HuH-7 (cell line): ENCODE results near the gene PPP1CC.
"Not testable (repeated sequence)": the region's sequence is repeated elsewhere in the genome, so short reads cannot be mapped to it uniquely, and the experiment has no call there.

Source experiments
- DNase-seq: peaks from one replicate; pipeline ENCODE4 v3.0.0; 2011; ENCODE audit warnings: low spot score

PPP1CC gene

GRCh38 chr12:110725267-110725666 is 17.4 kb downstream of the PPP1CC start:
- no peak for DNase-seq

- DNase-seq: not testable (repeated sequence)
These were observed 19.8 kb downstream of the PPP1CC start for GRCh38 chr12:110722892-110723291.

- no peak for DNase-seq
These were observed 21.1 kb downstream of the PPP1CC start for GRCh38 chr12:110721570-110721969.

GRCh38 chr12:110720516-110720915 is 22.2 kb downstream of the PPP1CC start:
- no peak for DNase-seq

- DNase-seq: no peak
These were observed 24.3 kb downstream of the PPP1CC start for GRCh38 chr12:110718222-110718908.

GRCh38 chr12:110717037-110717436 is 25.7 kb downstream of the PPP1CC start:
- DNase-seq: no peak

- no peak for DNase-seq
These were observed 33.8 kb downstream of the PPP1CC start for GRCh38 chr12:110708917-110709316.

- no peak for DNase-seq
These were observed 37.4 kb downstream of the PPP1CC start for GRCh38 chr12:110705309-110705708.

GRCh38 chr12:110704750-110705149 is 37.9 kb downstream of the PPP1CC start:
- peak; percentile 72 for DNase-seq

- DNase-seq: no peak
These were observed 38.5 kb downstream of the PPP1CC start for GRCh38 chr12:110704231-110704630.

GRCh38 chr12:110702081-110702480 is 40.6 kb downstream of the PPP1CC start:
- no peak for DNase-seq

- no peak for DNase-seq
These were observed 42.9 kb downstream of the PPP1CC start for GRCh38 chr12:110699591-110700445.

GRCh38 chr12:110698171-110698902 is 44.4 kb downstream of the PPP1CC start:
- DNase-seq: peak; percentile 87

- no peak for DNase-seq
These were observed 45.5 kb downstream of the PPP1CC start for GRCh38 chr12:110697236-110697635.

- no peak for DNase-seq
These were observed 46.4 kb downstream of the PPP1CC start for GRCh38 chr12:110696283-110696682.

GRCh38 chr12:110694330-110694901 is 48.3 kb downstream of the PPP1CC start:
- DNase-seq: no peak

GRCh38 chr12:110693731-110694130 is 49.0 kb downstream of the PPP1CC start:
- DNase-seq: no peak

- no peak for DNase-seq
These were observed 52.6 kb downstream of the PPP1CC start for GRCh38 chr12:110690127-110690430.

GRCh38 chr12:110689281-110690126 is 53.2 kb downstream of the PPP1CC start:
- peak; percentile 44 for DNase-seq

- no peak for DNase-seq
These were observed 54.0 kb downstream of the PPP1CC start, which contains the start of gene HVCN1 for GRCh38 chr12:110688446-110689280. TSS of gene HVCN1 (minus strand) at chr12:110689115. CDS start at chr12:110683245, 5,870 bp downstream.
